SW 1271 (cell line): ENCODE results near the gene CXCL6.

Experiments used
- DNase-seq, 2 experiments: peaks; one replicate each; lab custom pipeline; 2025; lab: John Stamatoyannopoulos, UW

The CXCL6 gene

GRCh38 chr4:73843369-73843768 is 6.9 kb downstream of the CXCL6 start:
- DNase-seq: no peak

- no peak for DNase-seq
Measured at GRCh38 chr4:73844345-73844744, 7.9 kb downstream of the CXCL6 start.

GRCh38 chr4:73844806-73845205 is 8.3 kb downstream of the CXCL6 start:
- no peak for DNase-seq

GRCh38 chr4:73847526-73848182 is 11.2 kb downstream of the CXCL6 start:
- no peak for DNase-seq

- no peak for DNase-seq
Measured at GRCh38 chr4:73848183-73848777, 11.8 kb downstream of the CXCL6 start.

GRCh38 chr4:73850261-73850970 is 13.9 kb downstream of the CXCL6 start:
- no peak for DNase-seq

GRCh38 chr4:73851293-73851692 is 14.8 kb downstream of the CXCL6 start:
- no peak for DNase-seq

- no peak for DNase-seq
Measured at GRCh38 chr4:73852771-73853170, 16.3 kb downstream of the CXCL6 start.

- no peak for DNase-seq
Measured at GRCh38 chr4:73853246-73853704, 16.8 kb downstream of the CXCL6 start, which contains the start of gene PF4V1. Gene PF4V1, plus strand, starts transcription at chr4:73853296. Its CDS starts 67 bp downstream, at chr4:73853363.

- no peak for DNase-seq
Measured at GRCh38 chr4:73853718-73854473, 17.4 kb downstream of the CXCL6 start.

GRCh38 chr4:73855406-73855805 is 18.9 kb downstream of the CXCL6 start:
- DNase-seq: no peak

GRCh38 chr4:73856518-73856917 is 20.0 kb downstream of the CXCL6 start:
- no peak for DNase-seq

- DNase-seq: no peak
Measured at GRCh38 chr4:73859614-73860088, 23.2 kb downstream of the CXCL6 start.

GRCh38 chr4:73860181-73860580 is 23.7 kb downstream of the CXCL6 start:
- DNase-seq: no peak

- no peak for DNase-seq
Measured at GRCh38 chr4:73860917-73861316, 24.4 kb downstream of the CXCL6 start.

GRCh38 chr4:73862322-73862721 is 25.8 kb downstream of the CXCL6 start:
- DNase-seq: no peak

GRCh38 chr4:73864365-73864764 is 27.9 kb downstream of the CXCL6 start:
- DNase-seq: peak in 1 of 2 experiments; percentile 4

GRCh38 chr4:73864961-73865360 is 28.5 kb downstream of the CXCL6 start:
- no peak for DNase-seq

GRCh38 chr4:73865431-73866096 is 29.1 kb downstream of the CXCL6 start:
- no peak for DNase-seq

- no peak for DNase-seq
Measured at GRCh38 chr4:73866246-73866645, 29.8 kb downstream of the CXCL6 start.

GRCh38 chr4:73867783-73868182 is 31.3 kb downstream of the CXCL6 start:
- DNase-seq: no peak
